ENCODE measurements around the gene VWA7.

The VWA7 gene

DNA sequence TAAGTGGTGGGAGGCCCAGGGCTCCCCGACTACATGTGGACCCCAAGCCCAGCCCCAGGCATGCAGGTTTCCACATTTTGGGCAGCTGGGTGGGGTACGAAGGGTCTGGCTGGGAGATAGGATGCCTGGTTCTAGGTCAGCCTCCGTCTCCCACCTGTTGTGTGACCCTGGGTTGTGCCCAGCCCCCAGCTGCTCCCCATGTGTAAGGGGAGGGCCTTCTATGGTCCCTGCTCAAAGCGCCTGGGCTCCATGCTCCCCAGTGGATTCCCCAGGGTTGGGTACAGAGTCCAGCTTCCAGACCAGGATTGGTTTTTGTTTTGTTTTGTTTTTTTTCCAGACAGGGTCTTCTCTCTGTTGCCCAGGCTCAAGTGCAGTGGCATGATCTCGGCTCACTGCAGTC lies 1.1 kb upstream of the VWA7 start:
- DNase-seq: no peak

DNA sequence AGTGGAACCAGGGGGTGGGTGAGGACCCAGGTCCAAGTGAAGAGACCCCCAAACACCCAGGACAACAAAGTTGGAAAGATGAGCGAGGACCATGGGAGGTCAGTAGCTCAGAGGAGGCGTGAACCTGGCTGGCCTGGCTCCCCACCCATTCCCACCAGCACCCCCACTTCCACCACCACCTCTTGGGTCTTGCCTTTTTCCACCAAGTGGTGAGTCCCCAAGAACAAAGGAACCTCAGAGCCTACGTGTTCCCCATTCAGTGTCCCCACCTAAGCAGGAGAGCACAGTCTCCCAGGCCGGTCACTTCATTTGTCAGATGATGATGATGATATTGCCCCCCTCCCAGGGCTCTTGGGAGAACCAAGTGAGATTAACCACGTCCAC lies 531 bp upstream of the VWA7 start:
- DNase-seq: no peak

DNA sequence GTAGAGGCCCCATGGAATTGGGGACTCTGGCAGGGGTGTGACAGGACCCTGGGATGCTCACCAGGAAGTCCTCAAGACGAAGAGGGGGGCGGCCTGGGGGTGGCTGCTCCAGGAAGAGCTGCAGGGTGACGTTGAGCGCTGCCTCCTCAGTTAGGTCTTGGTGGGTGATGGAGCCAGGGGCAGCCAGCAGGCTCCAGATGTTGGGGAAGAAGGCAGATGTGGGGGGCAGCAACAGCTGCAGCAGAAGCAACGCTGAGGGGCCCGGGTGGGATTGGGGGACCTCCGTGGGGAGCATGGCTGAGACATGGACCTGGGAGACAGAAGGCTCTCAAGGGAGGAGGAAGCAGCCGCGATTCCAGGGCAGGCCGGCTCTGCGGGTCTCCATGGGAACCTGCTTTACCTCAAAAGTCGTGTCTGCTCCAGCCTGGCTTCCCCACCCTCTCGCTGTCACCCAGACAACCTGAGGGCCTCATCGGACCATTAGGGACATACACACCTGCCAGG lies 591 bp downstream of the VWA7 start:
- DNase-seq: peak in 2 of 4 experiments; percentile 34 to 41

DNA sequence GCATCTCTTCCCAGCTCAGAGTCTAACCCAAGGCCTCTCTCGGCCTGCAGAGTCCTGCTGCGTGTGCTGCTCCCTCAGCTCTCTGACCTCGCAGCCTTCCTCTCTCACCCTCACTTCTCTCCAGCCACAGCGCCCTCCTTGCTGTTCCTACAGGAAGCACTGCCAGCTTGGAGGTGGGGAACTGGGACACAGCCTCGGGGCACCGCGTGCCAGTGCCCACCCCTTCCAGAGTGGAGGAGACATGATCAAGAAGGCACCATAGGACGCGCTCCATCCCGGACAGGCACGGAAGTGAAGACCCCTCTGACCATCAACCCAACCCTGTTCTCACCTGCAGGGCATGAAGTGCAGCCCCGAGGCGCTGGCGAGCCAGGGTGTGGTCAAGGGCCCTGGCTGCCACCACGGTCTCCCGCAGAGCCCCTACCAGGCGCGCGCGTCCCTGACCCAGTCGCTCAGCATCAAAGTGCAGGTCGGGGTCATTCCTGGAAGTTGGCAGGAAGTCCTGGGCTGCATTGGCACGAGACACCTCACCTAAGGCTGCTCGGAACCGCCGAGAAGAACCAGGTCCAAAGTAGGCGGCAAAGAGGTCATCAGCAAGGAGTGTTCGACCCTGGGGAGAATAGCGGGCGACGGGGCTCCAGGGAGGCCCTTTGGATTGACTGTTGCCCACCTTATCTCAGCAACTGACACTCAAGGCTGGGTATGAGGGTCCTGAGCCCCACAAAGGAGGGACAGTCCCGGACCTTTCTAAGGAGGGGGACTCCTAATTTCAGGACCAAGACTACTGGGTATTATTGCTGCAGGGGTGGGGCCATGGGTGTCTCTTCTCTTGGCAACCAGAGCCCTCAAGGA lies 1.3 kb downstream of the VWA7 start:
- no peak for DNase-seq

DNA sequence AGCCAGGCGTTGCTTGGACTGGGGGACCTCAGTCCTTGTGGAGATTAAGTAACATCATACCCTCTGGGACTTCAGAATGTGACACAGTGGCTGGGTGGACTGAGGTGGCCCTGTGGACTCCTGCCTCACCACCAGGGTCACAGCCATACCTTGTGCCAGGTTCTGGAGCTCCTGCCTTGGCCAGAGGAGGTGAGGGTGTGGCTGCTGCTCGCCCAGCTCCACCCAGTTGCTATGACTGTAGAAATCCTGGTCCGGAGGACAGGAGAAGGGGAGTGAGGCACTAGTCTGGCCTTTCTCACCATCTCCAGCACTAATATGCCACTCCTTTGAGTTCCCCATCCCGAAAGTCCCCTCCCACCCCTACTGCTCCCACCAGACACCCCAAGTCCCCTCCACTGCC lies 1.9 kb downstream of the VWA7 start:
- DNase-seq: no peak

DNA sequence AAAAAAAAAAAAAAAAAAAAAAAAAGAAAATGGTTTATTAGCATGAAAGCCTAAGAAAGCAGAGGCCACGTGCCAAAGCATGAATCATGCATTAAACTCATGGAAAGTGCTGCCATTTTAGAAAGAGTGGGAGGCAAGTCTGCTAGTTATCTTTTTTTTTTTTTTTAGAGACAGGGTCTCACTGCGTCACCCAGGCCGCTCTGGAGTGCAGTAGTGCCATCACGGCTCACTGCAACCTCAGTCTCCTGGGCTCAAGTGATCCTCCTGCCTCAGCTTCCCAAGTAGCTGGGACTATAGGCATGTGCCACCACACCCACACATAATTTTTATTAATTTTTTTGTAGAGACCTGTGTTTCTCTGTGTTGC lies 5.2 kb downstream of the VWA7 start:
- peak in 2 of 4 experiments; percentile 24 to 36 for DNase-seq

DNA sequence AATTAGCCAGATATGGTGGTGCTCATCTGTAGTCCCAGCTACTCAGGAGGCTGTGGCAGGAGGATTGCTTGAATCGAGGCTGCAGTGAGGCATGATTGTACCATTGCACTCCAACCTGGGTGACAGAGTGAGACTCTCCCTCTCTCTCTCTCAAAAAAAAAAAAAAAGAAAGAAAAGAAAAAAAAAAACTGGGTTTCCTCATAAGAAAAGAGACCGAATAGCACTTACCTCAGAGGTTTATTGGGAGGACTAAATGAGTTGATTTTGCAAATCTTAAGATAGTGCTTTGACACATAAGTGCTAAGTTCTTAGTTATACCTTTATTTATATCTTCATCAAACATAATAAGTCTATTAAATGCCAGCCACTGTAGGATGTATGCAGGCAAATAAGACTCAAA lies 6.3 kb downstream of the VWA7 start:
- no peak for DNase-seq

DNA sequence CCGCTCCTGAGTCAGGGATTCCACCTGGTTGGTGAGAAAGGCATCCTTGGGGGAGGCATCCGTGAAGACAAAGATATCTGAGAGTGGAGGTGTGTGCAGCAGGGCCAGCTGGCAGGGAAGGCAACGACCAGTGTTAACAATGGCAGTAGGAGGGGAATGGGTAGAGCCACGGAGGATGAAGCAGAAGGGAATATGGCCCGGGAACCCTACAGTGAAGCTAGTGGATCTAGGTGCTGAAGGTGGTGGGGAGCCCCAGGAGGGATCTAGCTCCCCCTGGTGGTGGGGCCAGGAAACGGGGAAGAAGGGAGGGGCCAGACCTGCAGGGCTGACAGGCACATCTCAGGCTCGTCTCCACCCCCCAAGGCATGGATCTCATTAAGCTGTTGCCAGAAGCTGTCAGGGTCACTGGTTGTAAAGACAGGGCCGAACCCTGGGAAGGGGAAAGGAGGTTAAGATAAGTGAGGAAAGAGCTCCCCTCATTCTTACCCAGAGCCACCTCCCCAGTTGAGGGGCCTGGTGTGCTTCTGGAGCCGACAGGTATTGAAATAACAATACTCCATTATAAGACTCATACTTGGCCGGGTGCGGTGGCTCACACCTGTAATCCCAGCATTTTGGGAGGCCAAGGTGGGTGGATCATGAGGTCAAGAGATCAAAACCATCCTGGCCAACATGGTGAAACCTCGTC lies 7.3 kb downstream of the VWA7 start:
- peak; percentile 83 to 91 (median 88) for DNase-seq

DNA sequence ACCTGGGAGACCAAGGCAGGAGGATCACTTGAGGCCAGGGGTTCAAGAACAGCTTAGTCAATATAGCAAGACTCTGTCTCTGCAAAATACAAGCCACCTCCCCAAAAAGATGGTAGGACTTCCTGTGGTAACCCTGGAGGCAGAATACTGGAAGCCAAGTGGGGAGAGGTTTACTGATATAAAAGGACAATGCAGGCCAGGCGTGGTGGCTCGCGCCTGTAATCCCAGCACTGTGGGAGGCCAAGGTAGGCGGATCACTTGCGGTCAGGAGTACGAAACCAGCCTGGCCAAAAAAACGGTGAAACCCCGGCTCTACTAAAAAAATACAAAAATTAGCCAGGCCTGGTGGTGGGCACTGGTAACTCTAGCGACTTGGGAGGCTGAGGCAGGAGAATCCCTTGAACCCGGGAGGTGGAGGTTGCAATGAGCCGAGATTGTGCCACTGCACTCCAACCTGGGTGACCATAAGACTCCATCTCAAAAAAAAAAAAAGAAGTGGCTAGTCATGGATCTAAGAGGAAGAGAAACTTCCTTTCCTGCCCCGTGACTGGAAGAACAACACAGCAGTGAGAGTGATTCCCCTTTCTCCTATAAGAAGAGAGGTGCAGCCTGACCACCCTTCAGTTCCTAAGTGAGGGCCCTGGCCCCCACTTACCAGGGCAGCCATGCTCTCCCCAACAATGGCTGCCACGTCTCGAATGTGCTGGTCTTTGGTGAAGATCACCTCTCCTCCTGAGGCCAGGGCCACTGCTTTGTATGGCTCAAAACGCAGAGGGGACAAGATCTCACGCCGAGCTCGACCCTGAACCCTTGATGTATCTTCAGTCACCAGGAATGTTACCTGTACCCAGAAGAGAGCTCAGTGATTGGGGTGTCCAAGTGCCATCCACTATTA lies 8.5 kb downstream of the VWA7 start:
- DNase-seq: peak; percentile 72 to 90 (median 83)

DNA sequence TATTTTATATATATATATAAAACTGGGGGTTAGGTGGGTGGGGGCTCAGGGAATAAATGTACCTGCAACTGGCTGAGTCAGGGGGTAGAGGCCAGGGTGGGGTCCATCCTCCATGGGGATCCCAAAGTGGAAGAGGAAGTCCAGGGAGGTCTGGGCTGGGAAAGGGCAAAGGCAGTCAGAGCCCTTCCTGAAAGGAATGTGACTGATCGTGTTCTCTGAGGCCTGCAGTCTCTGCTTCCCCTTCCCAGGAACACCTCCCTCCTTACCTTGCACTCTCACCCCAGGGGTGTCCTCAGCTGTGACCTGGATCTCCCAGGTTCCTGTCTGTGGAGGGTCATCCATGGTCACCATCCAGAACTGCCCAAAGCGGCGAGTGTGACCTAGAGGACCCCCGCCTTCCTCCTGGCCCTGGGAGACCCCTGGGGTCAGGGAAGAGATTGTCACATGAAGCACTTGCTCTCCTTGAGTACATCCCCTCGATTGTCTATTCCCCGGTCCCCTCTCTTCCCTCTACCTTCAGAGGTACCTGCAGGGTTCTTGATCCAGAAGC lies 10.0 kb downstream of the VWA7 start:
- peak in 3 of 4 experiments; percentile 14 to 34 (median 27) for DNase-seq

DNA sequence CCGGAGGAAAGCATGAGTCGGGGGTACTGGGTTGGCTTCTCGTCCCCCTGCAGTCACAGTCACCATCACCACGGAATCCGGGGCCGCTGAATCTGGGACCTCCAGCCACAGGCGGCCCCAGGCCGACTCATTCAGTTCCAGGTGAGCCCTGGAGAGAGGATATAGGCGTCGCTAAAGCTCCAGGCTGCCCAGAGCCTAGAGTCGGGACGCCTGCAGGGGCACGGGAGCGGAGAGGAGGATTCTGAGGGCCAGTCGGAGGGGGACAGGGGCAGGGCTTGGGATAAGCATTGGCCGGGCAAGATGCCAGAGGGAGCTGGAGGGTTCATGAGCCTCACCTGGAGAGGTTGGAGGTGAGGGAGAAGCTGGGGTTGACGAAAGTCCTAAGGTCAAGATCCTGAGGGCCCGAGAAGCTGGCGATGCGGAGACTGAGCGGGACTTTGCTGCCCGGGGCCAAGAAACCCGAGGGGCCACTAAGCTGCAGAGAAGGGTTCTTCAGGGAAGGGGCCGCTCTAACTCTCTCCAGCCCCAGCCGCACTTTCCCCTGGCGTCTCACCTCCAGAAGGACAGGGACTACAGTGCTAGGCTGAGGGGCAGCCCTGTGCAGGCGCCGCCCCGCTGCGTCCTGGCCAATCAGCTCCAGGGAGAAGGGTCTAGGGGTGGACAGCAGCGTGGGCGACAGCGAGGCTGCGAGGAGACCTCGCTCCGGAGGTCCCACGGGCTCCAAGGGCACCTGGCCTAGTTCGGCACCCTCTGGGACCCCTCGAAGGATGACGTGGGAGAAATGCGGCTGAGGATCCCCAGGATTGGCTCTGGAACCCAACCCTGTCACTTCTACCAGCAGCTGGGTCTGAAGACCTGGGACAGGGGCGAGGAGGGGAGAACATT lies 11.0 kb downstream of the VWA7 start:
- no peak for DNase-seq

DNA sequence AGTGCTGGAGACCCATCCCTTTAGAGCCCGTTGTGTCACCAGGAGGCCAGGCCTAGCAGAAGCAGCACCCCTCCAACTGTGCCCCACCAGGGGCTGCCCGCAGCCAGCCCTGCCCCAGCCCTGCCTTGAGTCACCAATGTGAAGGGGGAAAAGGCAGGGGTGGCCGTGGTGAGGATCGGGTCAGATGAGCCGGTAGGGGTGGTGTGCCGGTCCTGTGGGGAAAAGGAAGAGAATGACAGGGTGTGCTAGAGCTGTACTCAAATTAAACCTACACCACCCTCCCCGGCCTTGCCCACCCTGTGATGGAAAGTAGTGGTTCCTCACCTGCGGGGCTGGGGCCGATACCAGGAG lies 11.6 kb downstream of the VWA7 start:
- no peak for DNase-seq

DNA sequence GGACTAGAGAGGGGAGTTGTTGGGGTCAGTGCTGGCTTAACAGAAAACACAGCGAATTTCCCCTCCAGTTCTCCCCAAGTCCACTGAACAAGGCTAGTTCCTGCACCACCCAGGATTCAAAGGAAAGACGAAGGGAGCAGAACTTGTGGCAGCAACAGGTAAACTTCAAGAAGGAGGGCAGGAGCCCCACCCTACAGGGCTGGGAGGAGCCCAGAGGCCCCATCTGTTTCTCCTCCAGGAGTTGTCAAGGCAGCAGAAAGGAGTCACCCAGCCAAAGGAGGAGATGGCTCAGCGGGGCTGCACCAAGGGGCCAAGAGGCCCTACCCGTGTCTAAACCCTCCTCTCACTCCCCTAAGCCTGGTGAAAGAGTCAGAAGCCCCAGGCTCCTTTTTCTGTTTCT lies 12.9 kb downstream of the VWA7 start:
- no peak for DNase-seq

DNA sequence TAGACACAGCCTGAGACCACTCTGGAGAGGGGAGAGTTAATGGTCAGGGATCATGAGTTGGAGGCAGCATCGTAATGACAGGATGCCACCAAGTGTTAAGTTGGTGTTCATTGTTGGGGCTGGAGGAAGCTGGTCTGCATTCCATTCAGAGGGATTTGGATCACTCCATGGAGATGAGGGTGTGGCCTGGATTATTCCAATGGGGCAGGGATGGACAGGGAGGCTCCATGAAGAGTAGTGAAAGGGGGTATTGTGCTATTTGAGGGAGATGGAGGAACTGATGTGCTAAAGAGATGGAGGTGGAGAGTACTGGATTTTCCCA lies 13.5 kb downstream of the VWA7 start:
- no peak for DNase-seq

DNA sequence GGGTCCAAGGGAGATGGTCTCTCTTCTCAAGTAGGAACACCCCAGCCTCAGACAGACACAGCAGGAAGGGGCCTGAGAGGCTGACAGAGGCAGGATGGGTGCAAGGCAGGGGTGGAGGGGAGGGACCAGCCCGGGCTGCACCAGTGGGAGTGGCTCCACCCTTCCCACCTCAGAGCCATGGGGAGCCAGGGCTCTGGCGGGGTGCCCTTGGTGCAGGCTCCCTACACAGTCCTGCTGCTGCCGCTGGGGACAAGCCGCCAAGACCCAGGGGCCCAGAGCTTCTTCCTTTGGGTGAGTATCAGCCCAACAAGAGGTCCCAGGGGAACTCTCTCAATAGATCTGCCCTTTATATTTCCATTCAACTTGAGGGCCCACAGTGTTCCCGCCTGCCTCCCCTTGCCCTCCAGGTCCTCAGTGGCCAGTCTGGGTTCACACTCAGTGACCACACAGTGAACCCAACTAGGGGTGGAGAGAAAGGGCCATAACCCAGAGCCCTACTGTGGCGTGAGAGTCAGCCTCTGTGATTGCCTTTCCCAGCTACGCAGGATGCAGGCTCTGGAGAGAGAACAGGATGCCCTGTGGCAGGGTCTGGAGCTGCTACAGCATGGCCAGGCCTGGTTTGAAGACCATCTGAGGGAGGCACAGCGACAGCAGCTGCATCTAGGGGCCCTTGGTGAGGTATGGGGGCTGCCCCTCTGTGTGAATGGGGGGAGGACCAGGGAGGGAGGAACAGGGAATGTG lies 14.1 kb downstream of the VWA7 start:
- no peak for DNase-seq

DNA sequence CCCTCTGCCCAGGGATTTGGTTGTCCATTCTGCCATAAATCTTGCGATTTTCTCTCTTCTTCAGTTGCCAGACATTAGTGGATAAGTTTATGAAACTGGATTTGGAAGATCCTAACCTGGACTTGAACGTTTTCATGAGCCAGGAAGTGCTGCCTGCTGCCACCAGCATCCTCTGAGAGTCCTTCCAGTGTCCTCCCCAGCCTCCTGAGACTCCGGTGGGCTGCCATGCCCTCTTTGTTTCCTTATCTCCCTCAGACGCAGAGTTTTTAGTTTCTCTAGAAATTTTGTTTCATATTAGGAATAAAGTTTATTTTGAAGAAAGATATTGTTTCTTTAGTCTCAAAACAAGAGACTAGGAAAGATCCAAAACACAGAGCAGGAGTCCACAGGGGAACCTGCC lies 14.8 kb downstream of the VWA7 start, which contains the start of gene SAPCD1:
Gene SAPCD1, plus strand, starts transcription at position 301 of the 400 bp plus-strand sequence. CDS start 399 bp downstream, outside the sequence.
- no peak for DNase-seq

DNA sequence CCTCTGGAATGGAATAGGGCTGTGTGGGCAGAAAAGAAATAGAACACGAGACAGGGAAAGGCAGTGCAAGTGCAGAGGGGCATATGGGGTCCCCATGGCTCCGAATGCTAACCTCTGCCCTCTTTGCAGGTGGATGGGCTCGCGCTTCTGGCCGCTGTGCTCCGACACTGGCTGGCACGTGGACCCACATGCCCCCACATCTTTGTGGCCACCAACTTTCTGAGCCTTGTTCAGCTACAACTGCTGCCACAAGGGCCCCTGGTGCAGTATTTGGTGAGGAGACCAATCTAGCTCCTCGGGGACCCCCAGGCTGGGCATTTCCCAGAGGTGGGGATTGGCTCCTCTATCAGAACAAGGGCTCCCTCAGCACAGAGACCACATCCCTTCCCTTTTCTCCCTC lies 15.8 kb downstream of the VWA7 start:
- no peak for DNase-seq

DNA sequence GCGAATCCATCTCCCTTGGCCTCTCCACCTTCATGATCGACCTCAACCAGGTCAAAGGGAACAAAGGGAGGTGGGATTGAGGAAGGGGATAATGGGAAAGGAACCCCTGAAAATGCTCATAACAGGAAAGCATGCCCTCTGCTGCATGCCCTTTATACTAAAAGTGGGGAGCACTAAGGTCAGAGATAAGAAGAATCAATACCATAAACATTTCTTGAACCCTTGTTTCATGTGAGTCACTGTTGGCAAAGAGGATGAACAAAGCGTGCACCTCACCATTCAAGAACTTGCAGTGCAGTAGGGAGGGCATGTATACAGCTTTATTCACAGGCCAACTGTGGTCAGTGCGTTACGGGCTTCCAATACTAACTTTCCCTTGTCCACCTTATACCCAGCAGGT lies 16.3 kb downstream of the VWA7 start:
- DNase-seq: no peak

DNA sequence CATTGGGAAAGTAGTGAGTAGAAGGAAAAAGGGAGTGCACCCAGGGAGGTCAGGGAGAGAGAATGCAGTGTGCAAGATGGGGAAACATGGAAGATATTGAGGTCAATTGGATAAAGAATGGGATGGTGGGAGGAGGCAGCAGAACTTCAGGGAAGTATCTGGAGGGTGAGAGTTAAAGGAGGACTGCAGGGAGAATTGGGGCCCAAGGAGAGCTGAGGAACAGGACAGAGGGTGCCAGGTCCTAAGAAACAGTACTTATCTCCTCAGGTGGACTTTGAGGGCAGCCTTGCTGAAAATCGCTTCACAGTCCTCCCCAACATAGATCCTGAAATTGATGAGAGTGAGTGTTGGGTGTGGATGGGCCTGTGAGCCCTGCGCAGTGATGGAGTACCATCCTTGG lies 18.8 kb downstream of the VWA7 start:
- no peak for DNase-seq

DNA sequence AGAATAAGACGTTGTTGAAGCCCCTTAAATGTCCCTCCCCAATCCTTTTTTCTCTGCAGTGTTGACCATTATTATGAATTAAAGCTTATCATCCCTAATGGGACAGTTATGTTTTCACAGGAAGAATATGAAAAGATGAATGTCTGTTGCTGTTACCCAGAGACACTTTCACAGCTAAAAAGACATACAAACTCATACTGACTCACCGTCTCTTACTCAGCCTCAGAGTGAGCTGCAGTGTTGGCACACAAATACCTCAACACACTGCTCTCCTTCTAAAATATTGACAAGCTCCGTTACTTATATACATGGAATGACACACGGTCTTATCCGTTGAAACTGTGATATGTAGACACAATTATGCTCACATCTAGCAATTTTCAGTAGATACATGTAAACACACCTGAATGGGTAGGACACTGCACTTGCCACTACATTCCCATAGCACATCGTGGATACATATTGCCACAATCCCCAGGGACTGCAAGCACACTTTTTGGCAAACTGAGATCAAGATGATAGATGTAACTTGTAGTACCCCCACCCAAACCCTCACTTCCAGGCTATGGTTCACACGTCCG lies 24.3 kb downstream of the VWA7 start:
- DNase-seq: no peak

Data from suppressor macrophage (primary cell).